ENCODE data around the gene ADARB1. TPM values are rescaled to one million over a fixed set of nuclear protein-coding genes. Genes with fewer than 3 reads are reported as not detected.

ADARB1 gene
- total and polyA plus RNA-seq, 2 of the 8 experiments (the other 6 are each of a cell fraction or from before 2014, with no cell fraction given), result 4.7 to 14.9 TPM

DNA sequence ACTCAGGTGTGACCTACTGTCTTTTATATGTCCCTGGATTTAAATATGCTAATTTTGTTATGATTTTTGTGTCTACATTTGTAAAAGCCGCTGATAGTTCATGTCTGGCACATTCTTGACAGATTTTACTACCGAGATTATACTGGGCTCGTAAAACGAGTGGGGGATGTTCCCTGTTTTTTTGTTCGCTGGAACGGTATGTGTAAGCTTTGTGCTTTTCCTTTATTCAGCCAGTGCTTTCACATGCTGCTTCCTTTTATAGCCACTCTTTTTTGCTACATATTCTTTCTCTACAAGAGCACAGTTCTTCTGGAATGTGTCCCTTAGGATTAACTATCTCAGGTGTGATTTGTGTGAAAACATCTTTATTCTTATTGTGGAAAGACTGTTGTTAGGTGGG lies 46.6 kb downstream of the ADARB1 start:
- Histone ChIP-seq H3K27me3 (replicated peaks in 1 of 4; ENCODE audit: control insufficient read depth in 3 of 4, extremely low read depth in 1 of 4, insufficient read depth in 3 of 4, low read length in 3 of 4) (no peaks in the 10 kb centered on the region), H2AFZ (ENCODE audit: low read length) (no peak overlapping the region), H3K4me3 (ENCODE audit: extremely low read depth in 1 of 4, insufficient read depth in 2 of 4, low read depth in 3 of 4, low read length in 4 of 4) (no peak overlapping the region), H3K23ac (ENCODE audit: insufficient read length) (no peak overlapping the region), H3K36me3 (ENCODE audit: control insufficient read depth in 2 of 4, insufficient read depth in 4 of 4, low read length in 3 of 4) (no peaks in the 10 kb centered on the region), H2BK15ac (ENCODE audit: low read length) (no peak overlapping the region), H3K79me2 (ENCODE audit: control insufficient read depth in 1 of 2, insufficient read depth in 2 of 2, low read length in 2 of 2) (no peaks in the 10 kb centered on the region), H3K9me3 (ENCODE audit: insufficient read depth in 2 of 2, low read depth in 1 of 2, low read length in 1 of 2) (no peaks in the 10 kb centered on the region), H3K23me2 (ENCODE audit: low read depth, low read length) (no peaks in the 10 kb centered on the region), H2BK120ac (replicated peaks; ENCODE audit: low read depth, low read length) (no peak overlapping the region), H3K4ac (replicated peaks; ENCODE audit: insufficient read length, low read depth, low read length) (no peak overlapping the region), H2BK5ac (ENCODE audit: low read depth, low read length) (no peak overlapping the region), H3K56ac (replicated peaks; ENCODE audit: insufficient read length, low read depth, low read length) (no peak overlapping the region), H2AK5ac (ENCODE audit: low read depth, low read length) (no peak overlapping the region), H4K91ac (replicated peaks; ENCODE audit: insufficient read length, low read length) (no peak overlapping the region), H2BK12ac (ENCODE audit: low read depth, low read length) (no peak overlapping the region), H4K20me1 (replicated peaks in 1 of 2; ENCODE audit: control insufficient read depth in 1 of 2, insufficient read depth in 2 of 2, low read length in 2 of 2) (peaks cover 0 to 4% of the 10 kb centered on the region in 2 experiments), H4K5ac (ENCODE audit: insufficient read length, low read depth, low read length) (no peak overlapping the region), H3K4me2 (ENCODE audit: insufficient read depth in 1 of 2, low read depth in 2 of 2, low read length in 2 of 2) (no peak overlapping the region), H3K9ac (replicated peaks in 1 of 4; ENCODE audit: extremely low read depth in 1 of 4, low read depth in 3 of 4, low read length in 3 of 4) (no peak overlapping the region), H2BK20ac (ENCODE audit: low read length) (no peak overlapping the region), H3K79me1 (ENCODE audit: low read depth, low read length) (no peaks in the 10 kb centered on the region), H4K8ac (ENCODE audit: extremely low read depth, insufficient read depth, low read length) (no peak overlapping the region), H3K14ac (ENCODE audit: insufficient read length) (no peak overlapping the region), H3K18ac (ENCODE audit: extremely low read depth, low read length) (no peak overlapping the region), H3K4me1 (replicated peaks in 1 of 4; ENCODE audit: control insufficient read depth in 3 of 4, insufficient read depth in 4 of 4, low read length in 3 of 4) (no peaks in the 10 kb centered on the region), H3K27ac (ENCODE audit: low read depth, low read length) (no peak overlapping the region)
- DNase-seq (ENCODE audit: low read depth in 1 of 2, low spot score in 2 of 2), result no peak
- CTCF ChIA-PET (ENCODE audit: partially characterized antibody), result interaction anchor here (0.9 to 3.2 kb wide), 8 partner anchors 9 to 320 kb away, joined by 3 to 27 read pairs (median 6); no protein-coding TSS in a partner anchor
- TF ChIP-seq RXRA (IDR thresholded peaks at IDR 0.05; ENCODE audit: insufficient read depth, low read depth, low read length) (no peak), HDAC6 (IDR thresholded peaks at IDR 0.05; ENCODE audit: low read depth, low read length) (no peak), TCF12 (IDR thresholded peaks at IDR 0.05; ENCODE audit: low read depth, low read length) (no peak), GTF2F1 (IDR thresholded peaks at IDR 0.05; ENCODE audit: borderline replicate concordance, low read depth, low read length) (no peak), RBBP5 (IDR thresholded peaks at IDR 0.05; ENCODE audit: borderline replicate concordance, low read depth, low read length) (no peak), SIRT6 (IDR thresholded peaks at IDR 0.05; ENCODE audit: low read length) (no peak), CHD1 (IDR thresholded peaks at IDR 0.05; ENCODE audit: low read depth, low read length) (no peak), KDM5A (IDR thresholded peaks at IDR 0.05; ENCODE audit: low read length) (no peak), KDM4A (IDR thresholded peaks at IDR 0.05; ENCODE audit: low read depth, low read length, severe bottlenecking) (no peak), SP4 (IDR thresholded peaks at IDR 0.05; ENCODE audit: low read length) (no peak)
- TF ChIP-seq, protein P1, sequence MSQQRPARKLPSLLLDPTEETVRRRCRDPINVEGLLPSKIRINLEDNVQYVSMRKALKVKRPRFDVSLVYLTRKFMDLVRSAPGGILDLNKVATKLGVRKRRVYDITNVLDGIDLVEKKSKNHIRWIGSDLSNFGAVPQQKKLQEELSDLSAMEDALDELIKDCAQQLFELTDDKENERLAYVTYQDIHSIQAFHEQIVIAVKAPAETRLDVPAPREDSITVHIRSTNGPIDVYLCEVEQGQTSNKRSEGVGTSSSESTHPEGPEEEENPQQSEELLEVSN (IDR thresholded peaks at IDR 0.05), result no peak
- TF ChIP-seq, protein P2, sequence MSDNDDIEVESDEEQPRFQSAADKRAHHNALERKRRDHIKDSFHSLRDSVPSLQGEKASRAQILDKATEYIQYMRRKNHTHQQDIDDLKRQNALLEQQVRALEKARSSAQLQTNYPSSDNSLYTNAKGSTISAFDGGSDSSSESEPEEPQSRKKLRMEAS (IDR thresholded peaks at IDR 0.05), result no peak
- FAIRE-seq, result no peak
- WGBS, 2 experiments (ENCODE audit: extremely low coverage in 1 of 2, insufficient coverage in 1 of 2, insufficient read length in 1 of 2, insufficient replicate concordance in 2 of 2, low coverage in 1 of 2, low lambda C conversion rate in 2 of 2, missing lambda C conversion rate in 1 of 2), result 85% methylated on average over 6 of the region's 6 CpGs; no CpG with 5 or more reads in 1 of the 2 experiments
- POLR2A ChIA-PET (ENCODE audit: partially characterized antibody), result no interaction called here

Measured in H1 (cell line).